HG03571 (cell line): Measurements from ENCODE around the gene CYTH2.
"Not testable (repeated sequence)": the region's sequence is repeated elsewhere in the genome, so short reads cannot be mapped to it uniquely, and the experiment has no call there.

Source experiments
- ATAC-seq: cut with Tn5 transposase; IDR thresholded peaks from one replicate; pipeline ENCODE4 v1.9.1; 2021; ENCODE audit not compliant: unreplicated experiment

CYTH2 gene

DNA sequence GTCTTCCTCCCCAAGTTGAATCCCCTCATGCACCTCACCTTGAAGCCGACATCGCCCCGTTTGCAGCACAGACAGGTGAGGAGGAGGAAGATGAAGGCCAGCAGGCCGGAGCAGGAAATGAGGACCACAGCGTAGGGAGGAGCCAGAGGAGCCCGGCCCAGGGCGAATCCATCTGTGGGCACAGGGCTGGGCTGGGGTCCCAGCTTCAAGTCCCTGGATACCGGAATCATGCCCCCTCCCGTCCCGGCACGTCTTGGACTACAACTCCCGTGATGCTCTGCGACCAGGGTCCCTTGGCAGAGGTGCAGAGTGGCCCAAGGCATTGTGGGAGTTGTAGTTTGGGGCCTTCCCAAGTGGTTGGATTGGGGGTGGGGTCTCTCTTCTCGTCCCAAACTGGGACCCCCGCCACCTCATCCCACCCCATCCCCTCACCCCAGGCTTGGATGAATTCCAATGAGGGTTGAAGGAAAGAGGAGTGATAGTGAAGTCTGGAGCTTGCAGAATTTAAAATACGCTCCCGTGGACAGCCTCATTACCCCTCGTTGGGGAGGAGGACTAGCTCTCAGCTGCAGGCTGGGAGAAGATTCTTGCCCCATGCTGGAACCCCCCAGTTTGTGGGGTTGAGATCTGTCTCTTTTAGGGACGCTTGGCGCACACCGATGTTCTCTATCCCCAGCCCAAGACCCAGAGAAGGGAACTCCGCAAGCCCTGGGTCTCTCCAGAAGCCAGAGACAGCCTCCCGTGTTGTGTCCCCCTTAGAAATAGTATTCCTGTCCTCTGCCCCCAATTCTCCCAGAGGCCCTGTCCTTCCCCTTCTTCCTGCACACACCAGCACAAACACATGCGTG is 41.5 kb downstream of the CYTH2 start:
- no peak for ATAC-seq

DNA sequence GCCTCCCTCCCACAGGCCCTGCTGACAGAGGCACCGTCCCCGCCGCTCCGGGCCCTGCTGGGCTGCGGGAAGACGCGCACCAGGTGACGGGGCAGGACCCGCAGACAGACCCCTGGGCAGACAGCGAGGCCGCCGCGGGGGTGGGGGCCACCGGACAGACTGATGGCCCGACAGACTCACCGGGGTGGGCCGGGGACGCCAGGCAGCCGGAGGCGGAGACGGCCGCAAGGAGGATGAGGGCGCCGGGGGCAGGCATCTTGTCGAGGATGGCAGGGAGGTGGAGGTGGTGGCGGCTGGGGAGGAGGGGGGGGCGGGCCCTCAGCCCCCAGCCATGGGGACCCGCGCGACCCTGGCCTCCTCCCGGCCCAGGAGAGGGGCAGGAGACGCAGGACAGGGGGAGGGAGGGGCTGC is 42.2 kb downstream of the CYTH2 start:
- ATAC-seq: no peak

DNA sequence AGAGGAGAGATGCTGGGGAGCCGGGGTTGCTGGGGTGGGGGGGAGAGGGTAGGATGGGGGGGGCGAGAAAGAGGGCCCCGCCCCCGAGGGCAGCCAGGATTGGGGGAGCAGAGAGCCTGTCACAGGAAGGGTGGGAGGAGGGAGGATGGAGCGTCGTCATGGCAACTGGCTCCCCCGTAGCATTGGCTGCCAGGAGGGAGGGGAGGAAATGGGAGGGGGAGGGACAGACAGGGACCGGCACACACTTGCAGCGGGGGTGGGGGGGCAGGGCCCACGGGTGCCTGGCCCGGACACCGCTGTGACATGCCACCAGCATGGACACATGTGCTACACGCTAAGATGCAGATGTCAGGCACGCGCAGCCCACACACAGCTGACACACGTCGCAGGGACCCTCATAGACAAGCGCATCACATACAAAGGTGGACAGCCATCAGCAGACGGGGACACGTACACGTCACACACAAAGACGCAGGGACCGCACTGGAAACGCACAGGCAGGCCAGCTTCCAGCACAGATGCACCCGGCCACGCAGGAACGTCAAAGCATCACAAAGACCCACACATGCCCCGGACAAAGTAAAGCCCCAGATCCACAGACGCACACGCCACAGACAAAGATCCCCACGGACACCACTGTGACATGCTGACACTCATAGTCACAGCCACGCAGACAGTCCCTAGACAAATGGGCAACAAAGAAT is 42.8 kb downstream of the CYTH2 start, which contains the start of gene LMTK3:
Gene LMTK3, minus strand, starts transcription at position 36 of the 704 bp plus-strand sequence. CDS start 259 bp downstream, outside the sequence.
- no peak for ATAC-seq

DNA sequence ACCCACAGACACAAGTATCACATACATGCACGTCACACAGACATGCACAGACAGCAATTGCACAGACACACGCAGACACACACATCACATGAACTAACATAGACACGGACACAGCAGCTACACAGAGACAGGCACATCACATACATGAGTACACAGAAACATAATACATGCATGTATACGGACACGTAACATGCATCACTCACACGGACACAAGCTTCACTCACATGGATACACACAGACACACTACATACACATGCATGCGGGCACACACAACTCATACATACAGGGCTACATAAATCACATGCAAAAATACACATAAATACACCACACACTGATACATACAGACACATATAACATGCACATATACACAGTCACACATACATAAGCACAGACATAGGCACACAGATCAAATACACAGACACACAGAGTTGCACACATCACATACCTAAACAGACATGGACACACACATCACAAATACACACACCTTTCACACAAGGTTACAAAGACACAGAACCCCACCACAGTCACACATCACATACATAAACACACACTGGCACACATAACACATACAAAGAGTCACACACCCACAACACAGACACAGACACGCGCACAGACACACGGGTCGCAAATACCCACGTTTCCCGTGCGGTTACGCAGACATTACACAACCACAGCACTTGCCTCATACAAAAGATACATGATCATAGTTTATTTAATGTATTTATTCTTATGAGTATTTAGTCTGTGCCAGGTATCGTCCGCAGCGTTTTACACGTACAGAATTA is 43.5 kb downstream of the CYTH2 start:
- no peak for ATAC-seq

DNA sequence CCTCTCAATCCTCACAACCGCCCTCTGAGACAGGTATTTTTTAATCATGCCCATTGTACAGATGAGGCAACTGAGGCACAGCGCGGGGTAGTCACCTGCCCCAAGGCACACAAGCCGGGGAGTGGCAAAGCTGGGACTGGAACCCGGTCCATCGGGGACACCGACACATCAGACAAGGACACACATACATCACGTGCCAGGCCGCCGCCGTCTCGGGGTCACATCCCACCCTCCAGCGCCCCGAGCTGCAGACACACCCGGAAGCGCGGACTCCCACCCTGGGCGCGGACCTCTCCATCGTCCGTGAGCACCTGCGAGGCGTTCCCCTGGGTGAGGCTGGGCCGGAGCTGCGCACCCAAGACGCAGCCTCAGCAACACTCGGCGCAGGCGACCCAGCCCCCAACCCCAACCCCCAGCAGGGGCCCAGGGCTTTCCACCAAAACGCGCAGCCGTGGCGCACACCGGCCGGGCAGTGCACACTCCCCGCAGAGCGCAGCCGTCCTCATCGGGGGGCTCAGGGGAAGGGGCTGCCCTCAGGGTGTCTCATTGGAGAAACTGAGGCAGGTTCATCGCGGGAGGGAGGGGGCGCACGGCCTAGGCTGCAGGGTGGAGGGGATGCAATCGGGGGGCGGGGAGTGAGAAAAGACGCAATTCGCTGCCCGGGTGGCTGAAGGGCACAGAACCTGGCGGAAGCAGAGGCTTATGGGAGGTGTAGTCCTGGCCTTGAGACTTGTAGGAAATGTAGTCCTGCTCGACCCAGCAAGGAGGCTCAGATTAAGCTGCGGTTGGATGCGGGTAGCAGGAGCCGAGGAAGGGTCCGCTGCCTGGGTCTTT is 44.3 kb downstream of the CYTH2 start:
- ATAC-seq: no peak

DNA sequence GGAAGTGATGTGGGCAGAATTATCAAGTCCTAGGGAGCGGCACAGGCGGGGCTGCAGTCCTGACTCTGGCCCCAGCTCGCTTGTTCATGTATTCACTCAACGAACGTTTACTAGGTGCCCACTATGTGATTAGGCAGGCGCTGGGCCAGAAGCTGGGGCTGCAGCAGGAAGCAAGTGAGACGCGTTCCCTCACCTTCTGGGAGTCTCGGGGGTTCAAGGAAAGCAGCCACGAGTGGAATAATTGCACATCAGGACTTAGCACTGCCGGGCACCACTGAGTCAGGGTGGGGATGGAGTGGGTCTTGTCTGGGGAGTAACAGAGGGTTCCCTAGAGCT is 44.9 kb downstream of the CYTH2 start:
- no peak for ATAC-seq

DNA sequence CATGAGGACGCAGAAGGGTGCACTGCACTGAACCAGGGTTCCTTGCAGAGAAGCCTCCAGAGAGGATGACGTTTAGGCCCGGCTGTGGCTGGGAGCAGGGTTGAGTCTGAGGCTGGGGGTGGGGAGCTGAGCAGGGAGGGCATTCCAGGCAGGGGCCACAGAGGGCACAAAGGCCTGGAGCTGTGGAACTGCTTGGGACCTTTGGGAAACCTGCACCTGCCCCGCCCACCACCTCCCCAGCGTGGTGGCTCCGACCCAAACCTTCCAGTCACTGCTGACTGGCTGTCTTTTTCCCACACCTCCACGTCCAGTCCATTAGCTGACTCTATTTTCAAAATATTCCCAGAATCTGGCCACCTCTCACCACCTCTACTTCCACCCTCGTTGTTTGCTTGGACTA is 47.4 kb downstream of the CYTH2 start:
- no peak for ATAC-seq

DNA sequence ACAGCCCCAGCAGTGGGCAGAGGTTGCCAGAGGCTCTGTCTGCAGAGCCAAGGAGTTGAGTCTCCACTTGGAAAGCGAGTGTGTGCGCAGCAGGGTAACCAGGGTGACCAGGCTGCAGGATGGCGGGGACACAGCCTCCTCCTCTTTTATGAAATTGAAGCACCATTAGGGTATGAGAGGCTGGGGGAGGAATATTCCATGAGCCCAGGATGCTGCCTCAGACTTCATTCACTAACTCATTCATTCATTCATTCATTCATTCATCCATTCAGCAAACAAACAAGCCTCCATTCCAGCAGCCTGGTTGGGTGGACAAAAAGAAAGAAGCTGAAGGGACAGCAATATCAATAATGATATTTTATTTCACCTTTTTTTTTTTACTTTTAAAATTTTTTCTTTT is 49.0 kb downstream of the CYTH2 start:
- ATAC-seq: no peak

DNA sequence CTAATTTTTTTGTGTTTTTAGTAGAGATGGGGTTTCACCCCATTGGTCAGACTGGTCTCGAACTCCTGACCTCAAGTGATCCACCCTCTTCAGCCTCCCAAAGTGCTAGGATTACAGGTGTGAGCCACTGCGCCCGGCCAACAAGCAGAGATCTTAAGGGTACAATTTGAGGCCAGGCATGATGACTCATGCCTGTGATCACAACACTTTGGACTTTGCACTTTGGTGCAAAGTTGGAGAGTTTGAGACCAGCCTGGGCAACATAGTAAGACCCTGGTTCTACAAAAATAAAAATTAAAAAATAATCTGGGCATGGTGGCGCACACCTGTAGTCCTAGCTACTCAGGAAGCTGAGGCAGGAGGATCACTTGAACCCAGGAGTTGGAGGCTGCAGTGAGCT is 50.3 kb downstream of the CYTH2 start:
- not testable (repeated sequence) for ATAC-seq

DNA sequence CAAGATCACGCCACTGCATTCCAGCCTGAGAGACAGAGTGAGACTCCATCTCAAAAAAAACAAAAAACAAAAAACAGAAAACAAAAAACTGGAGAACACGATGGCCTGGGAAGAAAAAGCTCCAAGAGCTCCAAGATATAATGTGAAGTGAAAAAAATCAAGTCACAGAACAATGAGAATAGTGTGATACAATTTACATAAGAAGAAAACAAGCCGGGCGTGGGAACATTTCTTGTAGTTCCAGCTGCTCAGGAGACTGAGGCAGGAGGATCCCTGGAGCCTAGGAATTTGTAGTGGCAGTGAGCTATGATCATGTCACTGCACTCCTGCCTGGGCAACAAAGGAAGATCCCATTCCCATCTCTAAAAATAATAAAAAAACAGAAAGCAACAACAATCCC is 51.0 kb downstream of the CYTH2 start:
- no peak for ATAC-seq

DNA sequence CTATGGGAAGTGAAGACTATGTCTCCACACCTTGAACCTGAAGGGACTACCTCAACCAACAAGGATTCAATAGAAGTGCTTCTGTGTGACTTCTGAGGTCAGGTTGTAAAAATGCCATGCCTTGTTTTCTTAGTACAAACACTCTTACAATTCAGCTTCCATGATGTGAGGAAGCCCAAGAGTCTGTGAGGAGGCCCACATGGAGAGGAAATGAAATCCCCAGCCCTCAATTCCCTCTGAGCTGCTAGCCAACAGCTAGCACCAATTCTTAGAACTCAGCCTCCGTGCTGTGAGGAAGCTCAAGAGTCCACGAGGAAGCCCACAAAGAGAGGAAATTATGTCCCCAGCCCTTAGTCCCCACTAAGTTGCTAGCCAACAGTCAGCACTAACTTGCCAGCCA is 55.1 kb downstream of the CYTH2 start:
- ATAC-seq: no peak

DNA sequence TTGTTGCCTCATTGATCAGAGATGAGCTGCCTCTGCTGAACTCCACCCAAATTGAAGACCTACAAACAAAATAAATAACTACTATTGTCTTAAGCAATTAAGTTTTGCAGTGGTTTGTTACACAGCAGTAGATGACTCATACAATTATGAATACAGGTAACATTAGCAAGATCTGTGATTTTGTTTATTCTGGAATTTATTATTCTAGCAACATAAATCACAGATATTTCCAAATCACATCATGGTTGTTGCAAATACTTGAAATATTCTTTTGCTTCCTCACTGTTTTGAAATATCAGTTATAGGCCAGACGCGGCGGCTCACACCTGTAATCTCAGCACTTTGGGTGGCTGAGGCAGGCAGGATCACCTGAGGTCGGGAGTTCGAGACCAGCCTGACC is 55.6 kb downstream of the CYTH2 start:
- no peak for ATAC-seq

DNA sequence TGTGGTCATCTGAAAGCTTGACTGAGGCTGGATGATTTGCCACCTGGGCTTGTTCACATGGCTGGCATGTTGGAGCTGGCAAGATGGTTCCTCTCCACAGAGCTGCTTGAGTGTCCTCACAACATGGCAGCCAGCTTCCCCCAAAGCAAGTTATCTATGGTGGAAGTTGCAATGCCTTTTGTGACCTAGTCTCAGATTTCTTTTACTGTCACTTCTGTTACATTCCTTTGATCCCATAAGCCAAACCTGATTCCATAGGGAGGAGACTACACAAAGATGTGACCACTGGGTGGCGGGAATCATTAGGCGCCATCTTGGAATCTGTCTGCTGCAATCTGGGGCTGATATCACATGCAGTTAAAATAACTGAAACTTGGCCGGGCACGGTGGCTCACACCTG is 60.0 kb downstream of the CYTH2 start:
- ATAC-seq: no peak

DNA sequence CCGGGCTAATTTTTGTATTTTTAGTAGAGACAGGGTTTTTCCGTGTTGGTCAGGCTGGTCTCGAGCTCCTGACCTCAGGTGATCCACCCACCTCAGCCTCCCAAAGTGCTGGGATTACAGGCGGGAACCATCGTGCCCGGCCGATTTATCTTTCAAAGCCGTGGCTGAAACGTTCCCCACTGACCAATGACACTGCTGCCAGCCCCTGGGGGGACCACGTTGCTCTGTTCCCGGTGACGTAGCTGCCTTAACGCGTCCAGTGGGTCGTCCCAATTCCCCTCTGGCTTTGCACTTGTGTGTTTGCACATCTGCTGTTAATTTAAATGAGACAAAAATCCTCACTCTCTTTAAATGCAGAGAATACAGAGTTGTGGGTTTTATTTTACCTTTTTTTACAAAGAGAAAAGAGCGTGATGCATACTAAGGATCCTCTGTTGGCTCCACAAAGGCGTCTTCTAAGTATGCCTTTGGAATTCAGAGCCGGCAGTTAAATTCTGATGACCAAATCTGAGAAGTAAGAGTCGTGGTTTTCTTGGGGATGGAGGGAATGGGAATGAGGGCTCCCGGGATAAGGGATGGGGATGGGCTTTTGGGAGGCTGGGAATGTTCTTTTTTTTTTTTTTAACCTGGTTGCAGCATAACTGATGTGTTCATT is 61.0 kb downstream of the CYTH2 start:
- ATAC-seq: no peak

DNA sequence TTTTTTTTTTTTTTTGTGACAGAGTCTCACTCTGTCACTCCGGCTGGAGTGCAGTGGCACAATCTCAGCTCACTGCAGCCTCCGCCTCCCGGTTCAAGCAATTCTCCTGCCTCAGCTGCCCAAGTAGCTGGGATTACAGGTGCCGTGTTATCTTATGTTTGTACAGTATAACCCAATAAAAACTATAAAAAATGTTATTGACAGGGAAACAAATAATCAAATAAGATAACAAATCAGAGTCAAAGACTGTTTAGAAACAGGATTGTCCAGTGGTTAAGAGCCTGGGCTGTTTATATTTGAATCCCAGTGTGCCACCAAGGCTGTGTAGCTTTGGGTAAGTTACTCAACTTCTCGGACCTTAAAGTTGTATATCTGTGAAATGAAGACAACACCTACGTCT is 61.6 kb downstream of the CYTH2 start:
- no peak for ATAC-seq
